OCI-LY7 (cell line): ENCODE data around the gene IRF2.

ENCODE experiments used
- EZH2phosphoT487 ChIP-seq: fragments of 200-600 bp; sonication (generic); IDR thresholded peaks from 2 replicates; pipeline ENCODE4 v1.6.1; 2018; ENCODE audit warnings: low read depth, borderline replicate concordance, mild to moderate bottlenecking, mixed run types, antibody characterized with exemption, low read length, moderate library complexity, mixed read lengths
- TF ChIP-seq, protein P1 (sequence below): fragments of 200-600 bp; sonication (generic); conservative IDR thresholded peaks from 2 replicates; pipeline ENCODE4 v1.5.1; 2014; ENCODE audit warnings: mild to moderate bottlenecking, antibody characterized with exemption, low read length, moderate library complexity, mixed read lengths

DNA sequence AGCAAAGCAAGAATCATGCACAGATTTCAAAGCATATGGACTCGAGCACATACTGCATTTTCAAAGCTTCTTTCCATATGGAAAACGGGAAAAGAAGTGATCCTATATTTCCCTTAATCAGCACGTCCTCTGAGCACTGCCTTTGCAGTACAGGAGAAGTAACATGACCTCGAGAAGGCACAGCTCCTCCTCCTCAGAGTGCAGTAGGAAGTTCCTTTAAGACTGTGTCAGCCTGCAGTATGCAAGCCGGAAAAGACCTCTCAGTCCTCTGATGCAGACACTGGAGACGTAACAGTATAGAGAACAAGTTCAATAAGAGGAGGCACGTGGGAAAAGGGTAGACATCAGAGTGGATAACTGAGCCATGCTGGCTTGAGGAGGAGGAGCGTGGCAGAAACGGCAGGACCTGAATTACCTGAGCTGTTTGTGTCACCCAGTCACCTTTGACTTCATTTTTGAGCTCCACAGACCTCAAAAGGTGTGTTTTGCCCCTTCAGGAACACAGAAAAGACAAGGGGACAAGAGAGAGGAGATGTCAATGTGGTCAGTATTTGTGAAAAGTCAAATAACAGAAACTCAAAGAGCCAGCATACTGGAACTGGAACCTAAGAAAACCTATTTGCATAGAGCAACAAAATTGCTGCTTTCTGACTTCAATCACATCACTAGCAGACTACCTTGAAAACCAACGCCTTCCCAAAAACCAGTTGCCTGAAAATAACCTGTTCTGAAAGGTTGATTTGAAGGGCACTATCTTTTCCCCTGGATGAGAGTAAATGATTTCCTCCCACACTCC is 20.8 kb downstream of the IRF2 start:
- TF ChIP-seq, protein P1, sequence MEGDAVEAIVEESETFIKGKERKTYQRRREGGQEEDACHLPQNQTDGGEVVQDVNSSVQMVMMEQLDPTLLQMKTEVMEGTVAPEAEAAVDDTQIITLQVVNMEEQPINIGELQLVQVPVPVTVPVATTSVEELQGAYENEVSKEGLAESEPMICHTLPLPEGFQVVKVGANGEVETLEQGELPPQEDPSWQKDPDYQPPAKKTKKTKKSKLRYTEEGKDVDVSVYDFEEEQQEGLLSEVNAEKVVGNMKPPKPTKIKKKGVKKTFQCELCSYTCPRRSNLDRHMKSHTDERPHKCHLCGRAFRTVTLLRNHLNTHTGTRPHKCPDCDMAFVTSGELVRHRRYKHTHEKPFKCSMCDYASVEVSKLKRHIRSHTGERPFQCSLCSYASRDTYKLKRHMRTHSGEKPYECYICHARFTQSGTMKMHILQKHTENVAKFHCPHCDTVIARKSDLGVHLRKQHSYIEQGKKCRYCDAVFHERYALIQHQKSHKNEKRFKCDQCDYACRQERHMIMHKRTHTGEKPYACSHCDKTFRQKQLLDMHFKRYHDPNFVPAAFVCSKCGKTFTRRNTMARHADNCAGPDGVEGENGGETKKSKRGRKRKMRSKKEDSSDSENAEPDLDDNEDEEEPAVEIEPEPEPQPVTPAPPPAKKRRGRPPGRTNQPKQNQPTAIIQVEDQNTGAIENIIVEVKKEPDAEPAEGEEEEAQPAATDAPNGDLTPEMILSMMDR: no peak
- TF ChIP-seq EZH2phosphoT487: no peak
